GM19193 (cell line): Measurements from ENCODE around the gene NFX1.

Source experiments
- POLR2A ChIP-seq: IDR thresholded peaks from 4 replicates; pipeline ENCODE4 v1.6.1; 2011; ENCODE audit not compliant: insufficient read depth, insufficient read length; ENCODE audit errors: extremely low read depth

The NFX1 gene

DNA sequence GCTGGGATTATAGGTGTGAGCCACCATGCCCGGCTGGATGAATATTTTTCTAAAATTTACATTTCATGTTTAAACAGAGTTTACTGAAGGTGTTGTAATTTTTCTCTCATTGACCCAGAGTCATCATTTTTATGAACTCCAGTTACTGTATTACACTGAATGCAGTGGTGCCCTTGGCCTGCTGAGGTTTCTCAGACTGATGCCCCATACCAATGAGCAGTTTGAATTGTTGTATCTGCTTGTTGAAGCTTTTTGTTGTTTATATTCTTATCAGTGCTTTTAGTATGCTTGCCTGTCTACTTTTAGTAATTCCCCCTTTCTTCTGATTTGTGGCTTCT is 29.9 kb downstream of the NFX1 start:
- TF ChIP-seq POLR2A: no peak

DNA sequence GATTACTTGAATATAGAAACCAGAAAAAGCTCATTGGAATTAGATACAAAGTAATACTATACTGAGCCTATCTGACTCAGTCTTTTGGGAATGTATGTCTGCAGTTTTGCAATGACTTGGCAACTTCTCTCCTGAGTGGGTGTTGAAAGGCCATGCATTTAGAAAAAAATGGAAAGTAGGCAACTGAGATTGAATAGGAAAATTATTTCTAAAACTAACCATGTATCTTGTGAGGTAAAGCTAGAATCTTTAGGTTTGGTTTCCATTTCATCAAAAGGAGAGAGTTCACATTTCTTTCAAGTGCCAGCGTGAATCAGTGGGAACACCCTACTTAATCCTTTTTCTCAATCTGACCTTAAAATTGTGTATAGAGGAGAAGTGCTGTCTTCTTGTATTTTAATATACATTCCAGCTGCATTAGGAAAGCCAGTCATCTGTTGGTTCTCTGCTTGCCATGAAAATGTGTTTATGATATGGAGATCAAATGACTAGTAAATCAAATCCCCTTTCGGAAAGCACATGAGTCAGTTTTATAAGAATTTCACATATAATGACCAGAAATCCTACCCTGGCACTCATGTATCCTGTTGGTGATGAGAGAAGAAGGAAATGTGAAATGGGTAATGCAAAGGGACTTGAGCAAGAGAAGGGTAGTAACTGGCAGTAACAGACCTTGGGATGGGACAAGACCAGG is 30.4 kb downstream of the NFX1 start:
- TF ChIP-seq POLR2A: no peak

DNA sequence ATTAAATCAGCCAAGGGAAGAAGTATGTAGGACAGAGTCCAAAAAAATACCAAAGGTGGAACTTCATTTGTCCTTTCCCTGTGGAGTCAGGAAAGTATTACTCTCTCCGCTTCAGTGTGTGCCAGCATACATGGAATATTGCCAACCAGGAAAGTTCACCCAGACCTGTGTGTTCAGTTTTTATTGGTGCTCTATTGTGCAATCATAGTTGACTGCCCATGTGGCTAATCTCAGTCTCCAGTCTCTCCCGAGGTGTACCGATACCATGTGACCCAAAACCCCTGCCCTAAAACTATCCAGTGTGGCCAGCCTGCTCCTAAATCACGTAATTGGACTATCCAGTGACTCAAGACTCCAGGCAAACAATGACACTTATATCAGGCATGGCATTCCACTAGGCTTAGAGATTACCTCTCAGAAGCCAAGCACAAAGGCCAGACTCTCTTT is 38.8 kb downstream of the NFX1 start:
- no peak for TF ChIP-seq POLR2A

DNA sequence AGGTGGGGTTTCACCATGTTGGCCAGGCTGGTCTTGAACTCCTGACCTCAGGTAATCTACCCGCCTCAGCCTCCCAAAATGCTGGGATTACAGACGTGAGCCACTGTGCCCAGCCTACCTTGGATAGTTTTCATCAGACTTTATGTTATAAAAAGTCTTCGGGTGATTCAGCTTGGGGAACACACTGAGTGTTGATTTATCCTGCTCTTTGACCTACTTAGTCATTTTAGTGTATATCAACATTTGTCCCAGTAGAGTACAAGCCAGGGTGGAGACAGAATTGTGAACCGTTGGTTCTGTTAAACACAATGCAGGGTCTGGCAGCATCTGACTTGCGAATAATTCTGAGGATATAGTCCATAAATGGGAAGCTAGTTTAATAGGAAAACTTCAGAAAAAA is 39.7 kb downstream of the NFX1 start:
- TF ChIP-seq POLR2A: no peak

DNA sequence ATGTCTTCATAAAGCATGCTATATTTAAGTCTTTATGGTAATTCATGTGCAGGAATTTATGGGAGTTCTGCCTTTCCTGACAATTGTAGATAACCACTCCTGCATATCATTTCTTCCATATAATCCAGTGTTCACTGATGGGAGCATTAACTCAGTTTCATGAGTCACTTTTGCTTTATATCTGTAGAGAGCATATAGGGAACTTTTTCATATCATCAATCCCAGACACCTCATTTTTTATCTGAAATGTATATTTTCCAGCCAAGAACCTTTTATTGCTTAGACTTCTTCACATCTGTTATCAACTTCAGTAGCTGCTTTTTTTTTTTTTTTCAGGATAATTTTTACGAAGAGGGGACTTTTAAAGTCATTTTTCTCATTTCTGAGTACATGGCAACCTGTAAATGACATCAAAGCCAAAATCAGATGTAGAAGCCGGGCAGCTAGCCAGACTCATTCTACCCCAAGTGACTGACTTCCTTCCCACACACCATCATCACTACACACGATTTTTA is 41.1 kb downstream of the NFX1 start:
- no peak for TF ChIP-seq POLR2A

DNA sequence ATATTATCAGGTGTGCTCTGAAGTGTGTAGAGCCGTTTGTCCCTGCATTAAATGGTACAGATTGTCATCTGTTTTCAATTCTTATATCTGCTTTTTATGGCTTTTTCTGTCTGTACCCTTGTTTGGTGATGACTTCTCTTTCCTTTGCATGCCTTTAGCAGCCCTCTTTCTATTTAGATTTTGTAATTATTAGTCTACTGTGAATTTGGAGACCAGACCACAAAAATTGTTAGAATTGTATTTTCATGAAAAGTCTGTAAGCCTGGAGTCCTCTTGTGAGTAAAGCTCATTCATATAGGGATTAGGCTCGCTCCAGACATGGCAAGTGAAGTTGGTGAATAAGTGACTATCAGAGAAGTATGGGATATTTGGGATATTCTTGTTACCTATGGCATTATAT is 41.7 kb downstream of the NFX1 start:
- no peak for TF ChIP-seq POLR2A

DNA sequence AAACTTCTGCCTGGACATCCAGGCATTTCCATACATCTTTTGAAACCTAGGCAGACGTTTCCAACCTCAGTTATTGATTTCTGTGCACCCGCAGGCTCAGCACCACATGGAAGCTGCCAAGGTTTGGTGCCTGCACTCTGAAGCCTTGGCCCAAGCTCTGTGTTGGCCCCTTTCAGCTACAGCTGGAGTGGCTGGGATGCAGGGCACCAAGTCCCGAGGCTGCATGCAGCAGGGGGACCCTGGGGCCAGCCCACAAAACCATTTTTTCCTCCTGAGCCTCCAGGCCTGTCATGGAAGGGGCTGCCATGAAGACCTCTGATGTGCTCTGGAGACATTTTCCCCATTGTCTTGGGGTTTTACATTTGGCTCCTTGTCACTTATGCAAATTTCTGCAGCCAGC is 49.9 kb downstream of the NFX1 start:
- TF ChIP-seq POLR2A: no peak

DNA sequence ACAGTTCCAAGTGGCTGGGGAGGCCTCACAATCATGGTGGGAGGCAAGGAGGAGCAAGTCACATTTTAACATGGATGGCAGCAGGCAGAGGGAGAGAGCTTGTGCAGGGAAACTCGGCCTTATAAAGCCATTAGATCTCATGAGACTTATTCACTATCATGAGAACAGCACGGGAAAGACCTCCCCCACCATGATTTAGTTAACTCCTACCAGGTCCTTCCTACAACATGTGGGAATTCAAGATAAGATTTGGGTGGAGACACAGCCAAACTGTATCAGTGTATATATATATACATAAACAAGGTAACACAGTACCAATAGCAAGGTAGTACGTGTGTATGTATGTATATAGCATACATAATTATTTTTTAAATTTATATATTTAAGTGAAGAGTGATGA is 50.9 kb downstream of the NFX1 start:
- TF ChIP-seq POLR2A: no peak

DNA sequence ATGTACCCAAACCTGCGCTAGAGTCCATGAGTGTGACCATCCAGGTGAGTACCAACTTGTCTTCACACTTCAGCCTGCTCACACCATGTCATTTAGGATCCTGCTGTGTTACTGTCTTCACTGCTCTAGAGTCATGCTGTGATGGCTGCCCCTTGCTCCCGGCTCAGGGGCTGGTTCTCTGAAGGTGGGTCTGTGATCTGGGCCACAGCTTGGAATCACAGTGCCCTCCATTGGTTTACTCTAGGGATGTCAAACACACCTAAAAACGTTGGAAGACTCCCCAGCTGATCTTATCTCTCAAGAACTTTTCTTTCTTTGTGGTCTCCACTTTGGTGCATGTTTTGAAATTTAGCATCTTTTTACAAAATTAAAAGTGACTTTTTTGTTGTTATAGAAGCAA is 53.8 kb downstream of the NFX1 start:
- TF ChIP-seq POLR2A: no peak

DNA sequence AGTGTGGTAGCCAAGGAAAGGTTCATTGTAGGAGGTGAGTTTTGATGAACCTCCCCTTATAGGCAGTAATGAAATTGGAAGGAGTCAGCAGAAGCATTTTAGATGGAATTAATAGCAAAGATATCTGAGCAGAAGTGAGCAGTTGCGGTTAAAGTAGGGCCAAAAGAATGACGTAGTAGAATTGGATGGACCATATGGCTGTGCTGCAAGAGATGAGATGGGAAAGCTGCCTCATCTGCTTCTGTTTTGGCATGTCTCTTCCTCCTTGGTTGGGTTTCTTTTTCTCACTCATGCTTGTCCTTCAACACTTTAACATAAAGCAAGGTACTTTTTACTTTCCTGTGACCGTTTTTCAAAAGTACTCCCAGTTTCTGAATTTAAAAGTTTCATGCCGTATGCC is 56.2 kb downstream of the NFX1 start:
- no peak for TF ChIP-seq POLR2A

DNA sequence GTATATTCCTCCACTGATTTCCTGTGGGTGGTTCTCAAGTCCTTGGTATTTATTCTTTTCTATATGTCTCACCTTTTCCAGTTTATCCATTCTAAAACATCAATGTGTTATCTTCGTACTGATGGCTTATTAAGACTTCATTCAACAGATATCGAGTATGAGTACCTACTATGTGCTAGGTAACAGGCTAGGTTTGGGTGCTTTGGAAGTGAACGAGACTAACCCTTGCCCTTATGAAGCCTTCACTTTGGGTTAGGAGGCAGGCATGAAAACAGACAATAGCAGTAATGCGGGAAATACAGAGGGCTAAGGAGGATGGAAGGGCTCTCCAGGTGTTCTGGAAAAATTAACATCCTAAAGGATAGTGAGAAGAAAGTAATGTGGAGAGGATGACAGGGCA is 58.7 kb downstream of the NFX1 start:
- no peak for TF ChIP-seq POLR2A

DNA sequence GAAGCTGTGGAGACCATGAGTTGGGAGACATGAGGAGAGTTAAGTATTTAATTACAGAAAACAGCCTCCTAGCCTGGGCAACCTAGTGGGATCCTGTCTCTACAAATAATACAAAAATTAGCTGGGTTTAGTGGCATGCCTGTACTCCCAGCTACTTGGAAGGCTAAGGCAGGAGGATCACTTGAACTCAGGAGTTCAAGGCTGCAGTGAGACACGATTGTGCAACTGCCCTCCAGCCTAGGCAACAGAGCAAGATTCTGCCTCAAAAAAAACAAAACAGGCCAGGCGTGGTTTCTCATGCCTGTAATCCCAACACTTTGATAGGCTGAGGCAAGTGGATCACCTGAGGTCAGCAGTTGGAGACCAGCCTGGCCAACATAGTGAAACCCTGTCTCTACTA is 59.4 kb downstream of the NFX1 start:
- TF ChIP-seq POLR2A: no peak

DNA sequence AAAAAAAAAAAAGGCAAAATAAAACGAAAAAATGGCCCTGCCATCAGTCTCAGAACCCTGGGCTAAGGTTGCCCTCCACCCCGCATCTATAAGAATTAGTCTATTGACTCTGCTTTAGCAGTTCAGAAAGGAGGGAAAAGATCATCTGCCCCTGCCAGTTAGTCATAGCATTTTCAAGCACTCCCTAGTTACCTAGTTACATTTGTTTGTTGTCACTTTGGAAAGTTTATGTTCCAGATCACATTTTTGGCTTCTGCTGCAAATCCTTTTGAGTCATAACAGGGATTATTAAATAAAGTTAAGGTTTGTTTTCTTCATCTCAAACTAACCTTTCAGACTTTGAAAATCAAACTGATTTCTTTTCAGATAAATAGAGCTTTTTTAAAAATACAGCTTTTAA is 60.0 kb downstream of the NFX1 start:
- no peak for TF ChIP-seq POLR2A

DNA sequence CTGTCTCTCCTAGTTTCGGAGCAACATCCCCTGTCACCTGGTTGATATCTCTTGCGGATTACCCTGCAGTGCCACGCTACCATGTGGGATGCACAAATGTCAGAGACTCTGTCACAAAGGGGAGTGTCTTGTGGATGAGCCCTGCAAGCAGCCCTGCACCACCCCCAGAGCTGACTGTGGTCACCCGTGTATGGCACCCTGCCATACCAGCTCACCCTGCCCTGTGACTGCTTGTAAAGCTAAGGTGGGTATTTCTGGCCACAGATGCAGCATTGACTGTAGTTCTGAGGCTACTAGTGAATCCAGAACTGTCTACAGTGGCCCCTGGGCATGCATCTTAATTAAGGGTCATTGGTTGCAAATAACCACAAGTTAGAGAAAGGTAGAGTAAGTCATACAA is 61.2 kb downstream of the NFX1 start:
- TF ChIP-seq POLR2A: no peak

DNA sequence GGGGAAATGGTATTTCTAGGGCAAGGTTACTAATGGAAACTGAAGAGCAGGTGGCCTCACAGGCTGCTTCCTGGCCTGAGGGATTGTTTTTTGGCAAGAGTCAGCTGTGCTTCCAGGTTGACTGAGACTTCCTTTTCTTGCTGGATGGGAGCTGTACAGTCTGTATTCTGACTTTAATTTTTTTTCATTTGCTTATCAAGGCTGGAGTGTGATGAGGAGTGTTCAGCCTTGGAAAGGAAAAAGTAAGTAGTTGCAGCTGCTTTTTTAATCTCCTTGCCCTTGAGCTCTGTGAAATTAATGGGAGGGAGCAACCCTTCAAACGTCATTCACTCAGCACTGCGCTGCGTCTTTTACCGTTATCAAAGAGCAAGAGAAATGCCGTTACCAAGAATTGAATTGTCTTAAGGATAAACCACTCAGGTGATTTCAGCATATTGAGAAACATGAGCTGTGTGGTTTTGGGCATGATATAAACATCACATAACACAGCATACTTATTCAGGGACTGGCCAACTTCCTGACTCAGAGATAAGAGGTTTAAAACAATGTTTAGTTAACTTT is 64.4 kb downstream of the NFX1 start:
- TF ChIP-seq POLR2A: no peak

DNA sequence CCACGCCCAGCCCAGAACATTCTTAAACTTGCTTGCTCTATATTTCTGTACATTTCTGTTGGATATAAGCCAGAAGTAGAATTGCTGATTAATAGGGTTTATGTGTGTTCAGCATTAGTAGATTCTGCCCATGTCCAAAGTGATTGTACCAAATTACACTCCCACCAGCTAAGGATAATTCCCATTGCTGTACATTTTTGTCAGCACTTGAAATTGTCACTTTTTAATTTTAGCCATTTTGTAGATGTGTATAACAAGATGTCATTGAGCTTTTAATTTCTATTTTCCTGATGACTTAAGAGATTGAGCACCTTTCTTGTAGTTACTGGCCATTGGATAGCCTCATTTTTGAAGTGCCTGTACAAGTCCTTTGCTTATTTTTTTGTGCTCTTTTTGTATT is 65.6 kb downstream of the NFX1 start:
- no peak for TF ChIP-seq POLR2A

DNA sequence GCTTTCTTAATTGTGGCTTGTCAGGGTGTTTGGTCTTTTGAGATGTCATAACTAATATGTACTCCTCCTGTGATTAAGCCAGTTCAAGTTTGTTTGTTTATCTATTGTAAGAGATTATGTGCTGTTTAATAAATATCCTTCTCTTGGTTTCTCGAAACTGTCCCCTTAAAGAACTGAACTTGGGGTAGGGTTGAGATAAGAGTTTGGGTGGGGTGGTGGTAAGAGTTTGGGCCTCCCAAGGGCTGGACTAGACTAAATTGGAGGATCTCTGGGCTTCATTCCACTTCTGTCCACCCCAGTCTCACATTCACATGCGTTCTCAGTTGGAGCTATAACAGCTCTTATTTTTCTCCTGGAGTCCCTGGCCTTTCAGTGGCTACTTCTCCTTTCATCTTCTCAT is 73.8 kb downstream of the NFX1 start:
- no peak for TF ChIP-seq POLR2A

DNA sequence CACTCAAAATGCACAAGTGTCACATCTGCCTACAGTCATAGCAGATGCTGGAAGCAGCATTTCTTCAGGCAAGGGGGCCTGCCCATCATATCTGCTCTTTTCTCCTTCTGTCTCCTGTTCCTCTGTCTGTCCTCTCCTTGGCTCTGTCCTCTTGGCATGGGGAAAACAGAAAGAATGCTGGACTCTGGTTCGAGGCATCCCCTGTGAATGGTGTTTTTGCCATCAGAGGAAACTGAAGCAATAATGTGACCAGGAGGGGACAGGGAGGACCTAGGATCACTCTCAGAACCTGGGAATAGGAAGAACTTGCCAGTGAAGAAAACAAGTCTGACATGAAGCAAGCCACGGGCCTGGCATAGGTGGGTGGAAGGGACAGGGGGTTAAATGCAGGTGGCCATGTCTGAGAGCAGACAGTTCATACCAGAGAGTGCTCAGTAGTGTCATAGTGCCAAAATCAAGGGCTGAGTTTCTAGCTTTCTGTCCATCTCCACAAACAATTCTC is 76.7 kb downstream of the NFX1 start:
- no peak for TF ChIP-seq POLR2A

DNA sequence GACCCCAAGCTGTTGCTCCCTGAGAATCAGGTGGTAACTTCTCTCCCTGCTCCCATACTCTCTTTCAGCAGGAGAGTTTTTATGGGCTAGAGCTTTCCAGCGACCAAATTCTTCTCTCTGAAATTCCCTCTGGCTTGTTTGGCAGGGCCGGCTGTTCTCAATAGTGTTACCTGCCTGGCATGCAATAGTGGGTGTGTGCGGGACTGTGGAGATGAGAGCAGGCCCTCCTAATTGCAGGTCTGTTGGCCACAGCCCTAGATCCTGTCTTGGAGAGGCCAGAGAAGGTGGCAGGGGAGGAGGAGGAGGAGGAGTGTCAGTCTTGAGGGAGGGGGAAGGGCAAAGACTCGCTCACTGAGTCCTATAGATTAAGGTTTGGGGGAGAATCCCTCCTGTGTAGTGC is 82.6 kb downstream of the NFX1 start:
- no peak for TF ChIP-seq POLR2A
